HG02759 (cell line): ENCODE results near the gene ERC2.
A peak's percentile ranks its signal among the peaks of the same experiment; 100 is the strongest.
"Not testable (repeated sequence)": the region's sequence is repeated elsewhere in the genome, so short reads cannot be mapped to it uniquely, and the experiment has no call there.

ENCODE experiments used
- ATAC-seq: cut with Tn5 transposase; IDR thresholded peaks from one replicate; pipeline ENCODE4 v1.9.1; 2021; ENCODE audit warnings: mild to moderate bottlenecking, moderate library complexity; ENCODE audit not compliant: unreplicated experiment

Gene ERC2

DNA sequence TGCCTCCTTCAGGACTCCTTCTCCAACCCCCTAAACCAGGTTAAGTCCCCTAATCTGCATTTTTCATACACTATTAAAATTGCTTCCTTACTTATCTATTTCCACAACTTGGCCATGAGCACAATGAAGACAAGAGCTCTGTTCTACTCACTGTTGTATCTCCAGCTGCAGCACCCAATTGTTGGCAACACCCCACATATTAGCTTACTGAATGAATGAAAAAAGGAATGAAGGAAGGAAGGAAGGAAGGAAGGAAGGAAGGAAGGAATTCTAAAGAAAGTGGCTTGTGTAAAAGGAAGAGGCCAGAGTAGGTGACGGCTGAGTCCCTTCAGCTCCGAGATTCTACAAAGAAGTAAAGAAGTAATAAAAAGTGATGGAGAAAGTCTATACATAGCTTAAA is 444.7 kb downstream of the ERC2 start:
- no peak for ATAC-seq

- no peak for ATAC-seq
Observed at GRCh38 chr3:56022619-56023018, 445.6 kb downstream of the ERC2 start.

- ATAC-seq: no peak
Observed at GRCh38 chr3:56019490-56020146, 448.6 kb downstream of the ERC2 start.

- ATAC-seq: not testable (repeated sequence)
Observed at GRCh38 chr3:56015374-56015773, 452.9 kb downstream of the ERC2 start.

- no peak for ATAC-seq
Observed at GRCh38 chr3:56012721-56013120, 455.5 kb downstream of the ERC2 start.

- ATAC-seq: no peak
Observed at GRCh38 chr3:56005196-56005805, 463.0 kb downstream of the ERC2 start.

- no peak for ATAC-seq
Observed at GRCh38 chr3:56003129-56003528, 465.1 kb downstream of the ERC2 start.

DNA sequence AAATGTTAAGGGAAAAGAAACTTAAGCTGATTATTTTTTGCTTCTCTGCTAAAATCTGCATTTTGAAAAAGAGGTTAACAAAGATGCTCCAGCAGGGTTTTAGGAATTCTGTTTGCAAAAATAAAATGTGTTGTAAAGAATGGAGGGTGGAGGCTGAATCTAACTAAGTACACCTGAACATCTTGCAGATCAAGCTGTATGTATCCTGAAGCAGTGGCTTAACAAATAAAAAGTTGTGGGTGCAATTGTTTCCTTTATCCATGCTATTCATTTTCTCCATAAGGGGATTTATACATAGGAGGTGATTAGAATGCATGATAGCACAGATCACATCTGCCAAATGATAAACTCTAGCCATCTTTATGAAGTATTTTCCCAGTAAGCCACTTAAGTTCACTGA is 466.3 kb downstream of the ERC2 start:
- no peak for ATAC-seq

GRCh38 chr3:56001537-56001936 is 466.7 kb downstream of the ERC2 start:
- ATAC-seq: no peak

GRCh38 chr3:55989366-55989765 is 478.9 kb downstream of the ERC2 start:
- ATAC-seq: no peak

DNA sequence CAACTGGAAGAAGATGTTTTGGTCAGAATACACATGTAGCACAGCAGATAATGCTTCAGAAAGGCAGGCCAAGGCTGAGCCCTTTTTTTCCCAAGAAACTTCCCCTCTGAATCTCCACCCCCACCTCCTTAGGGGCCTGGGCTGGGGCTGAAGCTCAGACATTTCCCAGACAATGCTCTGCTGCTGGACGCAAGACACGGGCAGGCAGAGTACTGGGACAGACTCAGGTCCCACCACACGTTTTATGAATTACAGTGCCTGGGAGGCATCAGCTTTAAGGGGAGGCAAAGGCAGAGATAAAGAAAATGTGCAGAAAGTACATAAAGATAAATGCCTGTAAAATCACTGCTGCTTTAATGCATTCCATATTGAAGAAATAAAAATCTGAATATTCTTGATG is 479.4 kb downstream of the ERC2 start:
- ATAC-seq: no peak

- ATAC-seq: no peak
Observed at GRCh38 chr3:55984626-55985025, 483.6 kb downstream of the ERC2 start.

DNA sequence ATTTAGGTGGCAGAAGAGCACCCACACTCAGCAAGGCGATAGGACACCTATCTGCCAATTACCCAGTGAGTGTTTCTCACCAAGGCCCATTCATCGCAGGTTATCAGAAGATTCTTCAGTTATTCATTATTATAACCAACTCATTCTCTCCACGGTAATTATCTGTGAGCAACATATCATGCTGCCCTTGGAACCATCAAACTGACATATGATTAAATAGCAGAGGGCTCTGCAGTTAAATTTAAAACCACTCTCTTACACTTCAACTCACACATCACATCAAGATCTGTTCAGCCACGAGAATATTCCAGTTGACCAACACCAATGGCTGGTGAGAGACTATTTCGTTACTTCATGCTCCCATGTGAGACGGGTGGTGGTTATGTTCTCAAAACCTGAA is 489.3 kb downstream of the ERC2 start:
- no peak for ATAC-seq

DNA sequence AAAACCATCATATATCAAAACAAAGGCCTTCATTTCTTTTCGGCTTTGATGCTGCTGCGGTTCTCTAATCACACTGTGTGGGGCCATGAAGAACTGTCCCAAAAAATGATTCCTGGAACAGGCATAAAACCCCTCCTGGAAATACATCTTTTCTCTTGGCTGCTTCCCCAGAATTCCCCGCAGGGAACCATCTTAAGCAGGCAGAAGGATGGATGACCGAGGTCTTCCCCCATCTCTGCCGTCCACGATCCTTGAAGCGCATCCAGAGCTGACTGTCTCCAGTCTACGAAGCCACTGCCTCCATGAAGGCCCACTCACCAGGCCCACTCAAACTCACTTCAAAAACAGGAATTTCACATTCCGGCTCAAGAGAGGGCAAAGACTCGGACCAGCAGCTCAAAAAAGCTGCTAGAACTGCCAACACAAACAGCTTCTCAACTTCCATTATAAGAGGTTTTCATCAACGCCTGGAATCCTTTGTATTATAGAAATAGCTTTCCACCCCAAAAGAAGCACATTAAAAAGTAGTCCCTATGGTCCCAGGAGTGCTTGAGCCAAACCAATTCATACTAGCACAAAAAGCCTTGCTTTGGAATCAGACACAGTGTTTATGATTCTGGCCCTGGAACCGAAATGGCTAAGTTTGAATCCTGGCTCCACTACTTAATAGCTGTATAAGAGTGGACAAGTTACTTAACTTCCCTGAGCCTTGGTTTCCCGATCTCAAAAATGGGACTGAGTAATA is 493.7 kb downstream of the ERC2 start:
- ATAC-seq: no peak

DNA sequence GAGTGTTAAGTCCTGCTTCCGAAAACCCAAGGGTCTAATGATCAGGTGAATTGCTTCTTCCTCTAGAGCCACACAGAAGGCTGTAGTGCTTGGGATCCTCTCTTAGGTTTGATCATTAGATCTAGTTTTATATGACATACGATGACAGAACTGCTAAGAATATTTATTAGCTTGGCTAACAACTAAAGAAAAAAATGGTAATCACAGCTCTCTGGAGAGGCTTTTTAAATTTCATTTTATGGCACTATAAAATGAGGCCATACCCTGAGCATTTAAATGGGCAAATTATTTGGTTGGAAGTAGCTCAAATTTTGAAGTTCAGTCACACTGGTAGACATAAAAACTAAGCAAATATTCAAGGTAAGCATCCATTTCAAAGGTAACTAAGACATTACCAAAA is 498.6 kb downstream of the ERC2 start:
- ATAC-seq: no peak

- ATAC-seq: no peak
Observed at GRCh38 chr3:55968331-55968730, 499.9 kb downstream of the ERC2 start.

- ATAC-seq: no peak
Observed at GRCh38 chr3:55966566-55966965, 501.7 kb downstream of the ERC2 start.

DNA sequence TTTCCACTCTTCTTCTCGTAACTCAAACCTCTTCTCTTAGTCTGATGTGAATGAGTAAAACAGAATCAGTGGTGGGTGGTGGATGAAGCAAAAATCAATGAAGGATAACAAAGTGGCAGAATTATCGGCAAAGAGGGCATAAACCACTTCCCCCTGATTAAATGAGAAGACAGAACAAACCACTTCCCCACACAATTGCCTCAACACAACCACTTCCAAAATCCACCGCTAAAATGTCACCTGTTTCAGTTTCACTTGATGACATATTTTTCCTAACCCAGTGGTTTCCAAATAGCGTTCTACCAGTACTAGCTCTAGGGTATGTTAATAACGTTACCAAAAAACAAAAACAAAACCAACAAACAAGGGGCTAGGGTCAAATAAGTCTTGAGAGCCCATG is 502.5 kb downstream of the ERC2 start:
- ATAC-seq: peak; percentile 33

DNA sequence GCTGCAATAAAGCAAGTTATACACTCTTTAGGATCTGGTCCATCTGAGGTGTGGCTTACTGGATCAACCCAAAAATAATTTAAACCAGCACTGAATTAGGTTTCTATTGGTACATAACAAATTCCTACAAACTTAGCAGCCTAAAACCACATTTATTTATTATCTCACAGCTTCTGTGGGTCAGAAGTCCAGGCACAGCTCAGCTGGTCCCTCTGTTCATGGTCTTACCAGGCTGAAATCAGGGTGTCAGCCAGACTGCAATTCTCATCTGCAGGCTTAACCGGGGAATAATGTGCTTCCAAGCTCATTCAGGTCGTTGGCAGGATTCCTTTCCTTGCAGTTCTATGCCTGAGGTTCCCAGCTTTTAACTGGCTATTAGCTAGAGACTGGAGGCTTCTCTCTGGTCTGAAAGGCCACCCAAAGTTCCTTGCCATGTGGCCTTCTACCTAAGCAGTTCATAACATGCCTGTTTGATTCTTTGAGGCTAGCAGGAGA is 503.7 kb downstream of the ERC2 start:
- ATAC-seq: no peak

DNA sequence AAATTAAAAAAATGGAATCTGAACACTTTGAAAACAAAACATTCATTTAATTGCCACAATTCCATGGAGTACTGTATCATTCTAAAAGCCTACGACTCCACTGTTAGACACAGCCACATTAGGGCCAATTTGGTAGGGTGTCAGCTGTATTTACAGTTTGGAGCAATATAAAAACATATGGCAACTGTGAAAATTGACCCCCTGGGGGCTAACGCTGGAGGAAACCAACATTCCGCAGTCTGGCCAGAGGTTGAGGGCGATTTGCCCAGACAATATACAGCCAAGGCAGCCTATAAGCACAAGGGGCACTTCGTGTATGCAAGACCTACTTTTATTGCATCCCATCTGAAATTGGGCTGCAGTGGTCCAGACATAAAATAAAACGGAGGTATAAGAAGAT is 504.7 kb downstream of the ERC2 start:
- no peak for ATAC-seq

DNA sequence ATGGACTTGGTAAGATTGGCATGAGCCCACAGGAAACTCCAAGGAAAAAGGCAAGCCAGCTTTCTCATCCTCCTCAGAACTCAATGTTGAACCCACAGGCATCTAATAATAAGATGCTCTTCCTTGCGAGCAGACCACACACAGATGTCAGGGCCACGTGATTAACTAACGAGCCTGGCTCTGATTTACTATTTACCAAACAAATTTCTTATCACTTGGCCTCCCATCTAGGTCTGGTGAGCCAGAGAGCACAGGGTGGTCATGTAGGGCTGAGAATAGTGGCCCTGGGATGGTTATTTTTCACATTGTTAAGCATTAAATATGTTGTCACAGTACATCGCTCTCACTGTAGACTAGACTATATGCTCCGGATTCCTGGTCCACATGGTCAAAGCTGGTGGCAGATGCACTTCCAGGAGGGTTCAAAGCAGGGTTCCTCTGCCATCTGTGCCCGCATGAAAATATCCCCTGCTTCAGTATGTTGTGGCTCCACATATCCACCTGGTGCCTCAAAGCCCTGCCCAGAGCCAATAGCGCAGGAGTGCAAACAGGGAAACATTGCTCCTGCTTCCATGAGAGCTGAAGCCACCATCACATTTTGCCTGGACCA is 508.7 kb downstream of the ERC2 start:
- no peak for ATAC-seq

DNA sequence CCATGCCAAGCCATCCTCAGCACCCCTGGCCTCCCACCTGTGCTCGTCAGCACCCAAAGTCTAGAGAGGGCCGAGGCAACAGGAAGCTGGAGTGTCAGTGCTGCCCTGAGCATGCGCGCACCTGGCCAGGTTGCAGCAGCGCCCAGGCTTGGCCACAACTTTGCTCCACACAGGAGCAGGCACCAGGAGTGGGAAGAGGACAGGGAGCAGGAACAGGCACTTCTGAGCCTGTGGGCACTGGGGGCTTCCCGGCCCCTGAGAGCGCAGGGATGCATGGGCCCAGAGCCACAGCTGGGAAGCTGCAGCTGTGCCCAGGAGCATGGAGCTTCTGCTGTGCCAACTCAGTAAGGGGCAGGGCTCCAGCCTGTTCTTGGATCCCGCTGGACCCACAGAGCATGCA is 509.7 kb downstream of the ERC2 start:
- no peak for ATAC-seq
